ENCODE data around the gene SKAP1.

SKAP1 gene

DNA sequence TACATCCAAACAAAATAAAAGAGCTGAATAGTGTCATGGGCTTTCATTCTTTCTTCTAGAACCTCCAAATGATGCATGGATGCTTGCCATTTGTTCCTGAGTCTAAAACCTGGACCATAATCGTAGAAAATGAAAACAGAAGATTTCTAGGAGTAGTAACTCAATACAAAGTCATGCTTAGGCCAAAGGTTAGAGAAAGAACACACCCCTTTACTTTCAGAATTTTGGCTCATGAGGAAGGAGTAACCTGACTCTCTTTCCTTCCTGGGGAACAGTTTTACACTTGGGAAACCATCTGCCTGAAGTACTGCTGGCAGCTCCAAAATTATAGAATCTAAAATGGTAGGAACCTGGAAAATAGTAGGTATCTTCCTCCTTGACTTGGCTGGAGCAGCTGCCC is 185.2 kb downstream of the SKAP1 start:
- Histone ChIP-seq H2AFZ (ENCODE audit: low read length) (peak overlapping the region; percentile 40; the same call in 1 of the 2 replicates), H3F3A (ENCODE audit: low read depth) (peaks cover 9% of the 10 kb centered on the region; the same call in 1 of the 2 replicates), H4K20me1 (ENCODE audit: insufficient read depth, low read length, poor library complexity, severe bottlenecking) (no peaks in the 10 kb centered on the region), H3K9me3 (ENCODE audit: insufficient read depth, low read depth, low read length) (no peaks in the 10 kb centered on the region), H3K4me2 (ENCODE audit: low read depth, low read length, poor library complexity, severe bottlenecking) (peak overlapping the region; percentile 58), H3K27me3 (ENCODE audit: insufficient read depth, low read length, poor library complexity, severe bottlenecking) (no peaks in the 10 kb centered on the region), H3K4me1 (ENCODE audit: insufficient read depth, low read length, poor library complexity, severe bottlenecking) (peaks cover 62% of the 10 kb centered on the region), H3K9me2 (replicated peaks; ENCODE audit: low read depth, low read length) (no peaks in the 10 kb centered on the region), H3K79me2 (ENCODE audit: insufficient read depth, low read length) (no peaks in the 10 kb centered on the region), H3K4me3 (ENCODE audit: low read length, poor library complexity, severe bottlenecking) (peak overlapping the region; percentile 53), H3K9ac (ENCODE audit: low read depth, low read length, poor library complexity, severe bottlenecking) (peak overlapping the region; percentile 37), H3K36me3 (ENCODE audit: insufficient read depth, low read length) (no peaks in the 10 kb centered on the region)
- TF ChIP-seq, protein P1, sequence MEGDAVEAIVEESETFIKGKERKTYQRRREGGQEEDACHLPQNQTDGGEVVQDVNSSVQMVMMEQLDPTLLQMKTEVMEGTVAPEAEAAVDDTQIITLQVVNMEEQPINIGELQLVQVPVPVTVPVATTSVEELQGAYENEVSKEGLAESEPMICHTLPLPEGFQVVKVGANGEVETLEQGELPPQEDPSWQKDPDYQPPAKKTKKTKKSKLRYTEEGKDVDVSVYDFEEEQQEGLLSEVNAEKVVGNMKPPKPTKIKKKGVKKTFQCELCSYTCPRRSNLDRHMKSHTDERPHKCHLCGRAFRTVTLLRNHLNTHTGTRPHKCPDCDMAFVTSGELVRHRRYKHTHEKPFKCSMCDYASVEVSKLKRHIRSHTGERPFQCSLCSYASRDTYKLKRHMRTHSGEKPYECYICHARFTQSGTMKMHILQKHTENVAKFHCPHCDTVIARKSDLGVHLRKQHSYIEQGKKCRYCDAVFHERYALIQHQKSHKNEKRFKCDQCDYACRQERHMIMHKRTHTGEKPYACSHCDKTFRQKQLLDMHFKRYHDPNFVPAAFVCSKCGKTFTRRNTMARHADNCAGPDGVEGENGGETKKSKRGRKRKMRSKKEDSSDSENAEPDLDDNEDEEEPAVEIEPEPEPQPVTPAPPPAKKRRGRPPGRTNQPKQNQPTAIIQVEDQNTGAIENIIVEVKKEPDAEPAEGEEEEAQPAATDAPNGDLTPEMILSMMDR (conservative IDR thresholded peaks at IDR 0.05; ENCODE audit: low read length) = no peak
- no peak for TF ChIP-seq EZH2phosphoT487 (IDR thresholded peaks at IDR 0.05; ENCODE audit: borderline replicate concordance)

DNA sequence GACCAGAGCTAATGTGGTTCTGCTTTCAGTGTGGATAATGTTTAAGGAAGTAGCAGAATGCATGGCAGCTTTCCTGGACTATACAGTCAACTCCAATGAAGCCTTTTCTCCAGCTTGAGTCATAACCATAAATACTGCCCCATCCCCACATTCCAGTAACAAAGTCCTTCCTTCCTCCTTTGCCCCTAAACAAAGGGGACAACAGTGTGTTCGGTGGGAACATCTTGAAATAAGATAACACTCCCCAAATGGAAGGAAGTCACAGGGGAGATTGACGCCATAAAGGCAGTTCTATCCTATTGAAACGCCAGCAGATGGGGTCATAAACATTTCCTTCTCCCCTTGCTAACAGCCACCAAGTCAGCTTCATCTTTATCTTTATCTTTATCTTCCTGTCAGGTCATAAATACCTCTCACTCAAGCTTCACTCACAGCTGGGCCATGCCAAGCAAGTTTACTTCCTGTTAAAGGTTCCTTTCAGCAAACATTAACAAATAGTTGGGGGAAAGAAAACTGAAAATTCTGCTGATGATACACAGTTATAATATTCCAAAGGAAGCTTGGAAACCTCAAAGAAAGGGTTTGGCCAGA is 185.8 kb downstream of the SKAP1 start:
- Histone ChIP-seq H3K4me3 (ENCODE audit: low read length, poor library complexity, severe bottlenecking) (peak overlapping the region; percentile 53), H3K27me3 (ENCODE audit: insufficient read depth, low read length, poor library complexity, severe bottlenecking) (no peaks in the 10 kb centered on the region), H2AFZ (ENCODE audit: low read length) (peak overlapping the region; percentile 40), H4K20me1 (ENCODE audit: insufficient read depth, low read length, poor library complexity, severe bottlenecking) (no peaks in the 10 kb centered on the region), H3K4me1 (ENCODE audit: insufficient read depth, low read length, poor library complexity, severe bottlenecking) (peaks cover 68% of the 10 kb centered on the region), H3K9ac (ENCODE audit: low read depth, low read length, poor library complexity, severe bottlenecking) (peak overlapping the region; percentile 37), H3K36me3 (ENCODE audit: insufficient read depth, low read length) (no peaks in the 10 kb centered on the region), H3K9me3 (ENCODE audit: insufficient read depth, low read depth, low read length) (no peaks in the 10 kb centered on the region), H3K79me2 (ENCODE audit: insufficient read depth, low read length) (no peaks in the 10 kb centered on the region), H3K4me2 (ENCODE audit: low read depth, low read length, poor library complexity, severe bottlenecking) (peak overlapping the region; percentile 58), H3F3A (ENCODE audit: low read depth) (peaks cover 9% of the 10 kb centered on the region; the same call in 1 of the 2 replicates), H3K9me2 (replicated peaks; ENCODE audit: low read depth, low read length) (no peaks in the 10 kb centered on the region)
- no peak for TF ChIP-seq EZH2phosphoT487 (IDR thresholded peaks at IDR 0.05; ENCODE audit: borderline replicate concordance)
- TF ChIP-seq, protein P1 (conservative IDR thresholded peaks at IDR 0.05; ENCODE audit: low read length) = peak; percentile 22; the same call in 1 of the 2 replicates

DNA sequence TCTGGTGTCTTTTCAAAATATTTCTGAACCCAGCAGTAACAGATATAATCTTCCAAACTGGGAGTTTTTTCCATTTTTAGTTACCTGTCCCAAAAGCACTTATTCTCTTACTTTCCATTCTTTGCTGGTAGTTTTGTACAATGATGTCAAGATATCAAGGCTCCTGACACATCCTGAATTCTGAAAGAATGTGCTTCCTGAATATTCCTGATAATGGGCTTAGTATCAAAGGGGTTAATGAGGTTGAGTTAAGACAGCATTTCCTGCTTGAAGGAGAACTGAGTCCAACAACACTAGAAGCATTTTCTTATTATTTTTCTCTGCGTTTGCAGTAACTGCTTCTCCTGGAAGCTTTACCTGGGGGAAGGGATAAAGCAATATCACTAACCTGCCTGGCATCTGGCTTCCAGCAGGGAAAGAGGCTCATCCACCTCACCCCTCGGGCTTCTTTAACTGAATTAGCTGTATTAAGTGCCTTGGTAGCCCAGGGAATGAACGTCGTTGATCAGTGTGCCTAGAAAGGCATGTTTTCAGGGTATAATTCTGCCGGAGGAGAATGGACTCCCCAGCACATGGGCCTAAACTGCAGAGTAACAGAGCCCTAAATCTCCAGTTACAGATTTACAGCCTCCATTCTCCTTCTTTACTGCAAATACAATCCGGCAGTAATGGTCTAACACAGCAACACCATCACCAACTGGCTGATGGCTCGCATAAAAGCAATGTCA is 188.1 kb downstream of the SKAP1 start:
- Histone ChIP-seq H3K9me3 (ENCODE audit: insufficient read depth, low read depth, low read length) (no peaks in the 10 kb centered on the region), H3F3A (ENCODE audit: low read depth) (peaks cover 9% of the 10 kb centered on the region; the same call in 1 of the 2 replicates), H3K4me2 (ENCODE audit: low read depth, low read length, poor library complexity, severe bottlenecking) (peak overlapping the region; percentile 58), H3K79me2 (ENCODE audit: insufficient read depth, low read length) (no peaks in the 10 kb centered on the region), H3K4me1 (ENCODE audit: insufficient read depth, low read length, poor library complexity, severe bottlenecking) (peaks cover 77% of the 10 kb centered on the region), H3K9ac (ENCODE audit: low read depth, low read length, poor library complexity, severe bottlenecking) (no peak overlapping the region), H3K27me3 (ENCODE audit: insufficient read depth, low read length, poor library complexity, severe bottlenecking) (no peaks in the 10 kb centered on the region), H3K4me3 (ENCODE audit: low read length, poor library complexity, severe bottlenecking) (no peak overlapping the region), H3K36me3 (ENCODE audit: insufficient read depth, low read length) (no peaks in the 10 kb centered on the region), H2AFZ (ENCODE audit: low read length) (peak overlapping the region; percentile 14; the same call in 1 of the 2 replicates), H3K9me2 (replicated peaks; ENCODE audit: low read depth, low read length) (no peaks in the 10 kb centered on the region), H4K20me1 (ENCODE audit: insufficient read depth, low read length, poor library complexity, severe bottlenecking) (no peaks in the 10 kb centered on the region)
- TF ChIP-seq EZH2phosphoT487 (IDR thresholded peaks at IDR 0.05; ENCODE audit: borderline replicate concordance) = no peak
- TF ChIP-seq, protein P1 (conservative IDR thresholded peaks at IDR 0.05; ENCODE audit: low read length) = no peak
